ENCODE results near the gene RERG. TPM values are rescaled to one million over a fixed set of nuclear protein-coding genes. Genes with fewer than 3 reads are reported as not detected.

Gene RERG
- total and polyA plus RNA-seq, 2 experiments from 2014 or later, result 1.1 to 1.5 TPM

DNA sequence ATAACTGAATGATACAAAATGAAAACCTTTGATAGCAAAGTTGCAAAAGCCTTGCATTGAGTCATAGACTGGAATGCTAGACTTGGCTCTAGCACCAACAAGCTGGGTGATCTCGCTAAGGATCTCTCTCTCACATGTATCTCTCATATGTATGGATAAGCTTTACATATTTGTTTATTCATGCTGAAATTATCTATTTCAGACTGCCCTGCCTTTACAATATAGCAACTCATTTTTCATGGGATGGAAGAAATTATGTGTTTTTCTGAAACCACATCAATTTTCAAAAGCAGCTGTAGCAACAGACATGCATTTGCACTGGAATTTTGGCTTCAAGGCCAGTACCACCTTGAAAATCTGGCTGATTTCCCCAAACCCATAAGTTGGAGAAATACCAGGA, 11.4 kb downstream of the RERG start:
- H3K4me2 ChIP-seq, result no peak overlapping the region
- H3K4me3 Mint-ChIP-seq, result no peak overlapping the region
- no peak for ATAC-seq

More for the DNA sequence above, 11.4 kb downstream of the RERG start:
- no peaks in the 10 kb centered on the region for H3K9me3 Mint-ChIP-seq
- H3K27me3 ChIP-seq (ENCODE audit: insufficient read depth), result no peaks in the 10 kb centered on the region
- TF ChIP-seq EZH2 (IDR thresholded peaks at IDR 0.05; ENCODE audit: low read depth, unreplicated experiment), result no peak
- TF ChIP-seq, protein P1, sequence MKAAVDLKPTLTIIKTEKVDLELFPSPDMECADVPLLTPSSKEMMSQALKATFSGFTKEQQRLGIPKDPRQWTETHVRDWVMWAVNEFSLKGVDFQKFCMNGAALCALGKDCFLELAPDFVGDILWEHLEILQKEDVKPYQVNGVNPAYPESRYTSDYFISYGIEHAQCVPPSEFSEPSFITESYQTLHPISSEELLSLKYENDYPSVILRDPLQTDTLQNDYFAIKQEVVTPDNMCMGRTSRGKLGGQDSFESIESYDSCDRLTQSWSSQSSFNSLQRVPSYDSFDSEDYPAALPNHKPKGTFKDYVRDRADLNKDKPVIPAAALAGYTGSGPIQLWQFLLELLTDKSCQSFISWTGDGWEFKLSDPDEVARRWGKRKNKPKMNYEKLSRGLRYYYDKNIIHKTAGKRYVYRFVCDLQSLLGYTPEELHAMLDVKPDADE (IDR thresholded peaks at IDR 0.05), result no peak
- TF ChIP-seq JUNB (IDR thresholded peaks at IDR 0.05; ENCODE audit: unreplicated experiment), result no peak
- no peak for TF ChIP-seq NANOG (IDR thresholded peaks at IDR 0.05; ENCODE audit: borderline replicate concordance)
- TF ChIP-seq, protein P2, sequence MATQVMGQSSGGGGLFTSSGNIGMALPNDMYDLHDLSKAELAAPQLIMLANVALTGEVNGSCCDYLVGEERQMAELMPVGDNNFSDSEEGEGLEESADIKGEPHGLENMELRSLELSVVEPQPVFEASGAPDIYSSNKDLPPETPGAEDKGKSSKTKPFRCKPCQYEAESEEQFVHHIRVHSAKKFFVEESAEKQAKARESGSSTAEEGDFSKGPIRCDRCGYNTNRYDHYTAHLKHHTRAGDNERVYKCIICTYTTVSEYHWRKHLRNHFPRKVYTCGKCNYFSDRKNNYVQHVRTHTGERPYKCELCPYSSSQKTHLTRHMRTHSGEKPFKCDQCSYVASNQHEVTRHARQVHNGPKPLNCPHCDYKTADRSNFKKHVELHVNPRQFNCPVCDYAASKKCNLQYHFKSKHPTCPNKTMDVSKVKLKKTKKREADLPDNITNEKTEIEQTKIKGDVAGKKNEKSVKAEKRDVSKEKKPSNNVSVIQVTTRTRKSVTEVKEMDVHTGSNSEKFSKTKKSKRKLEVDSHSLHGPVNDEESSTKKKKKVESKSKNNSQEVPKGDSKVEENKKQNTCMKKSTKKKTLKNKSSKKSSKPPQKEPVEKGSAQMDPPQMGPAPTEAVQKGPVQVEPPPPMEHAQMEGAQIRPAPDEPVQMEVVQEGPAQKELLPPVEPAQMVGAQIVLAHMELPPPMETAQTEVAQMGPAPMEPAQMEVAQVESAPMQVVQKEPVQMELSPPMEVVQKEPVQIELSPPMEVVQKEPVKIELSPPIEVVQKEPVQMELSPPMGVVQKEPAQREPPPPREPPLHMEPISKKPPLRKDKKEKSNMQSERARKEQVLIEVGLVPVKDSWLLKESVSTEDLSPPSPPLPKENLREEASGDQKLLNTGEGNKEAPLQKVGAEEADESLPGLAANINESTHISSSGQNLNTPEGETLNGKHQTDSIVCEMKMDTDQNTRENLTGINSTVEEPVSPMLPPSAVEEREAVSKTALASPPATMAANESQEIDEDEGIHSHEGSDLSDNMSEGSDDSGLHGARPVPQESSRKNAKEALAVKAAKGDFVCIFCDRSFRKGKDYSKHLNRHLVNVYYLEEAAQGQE (IDR thresholded peaks at IDR 0.05; ENCODE audit: unreplicated experiment), result no peak
- TF ChIP-seq ZNF114 (CRISPR knock-in tag; IDR thresholded peaks at IDR 0.05), result no peak
- TF ChIP-seq, protein P3, sequence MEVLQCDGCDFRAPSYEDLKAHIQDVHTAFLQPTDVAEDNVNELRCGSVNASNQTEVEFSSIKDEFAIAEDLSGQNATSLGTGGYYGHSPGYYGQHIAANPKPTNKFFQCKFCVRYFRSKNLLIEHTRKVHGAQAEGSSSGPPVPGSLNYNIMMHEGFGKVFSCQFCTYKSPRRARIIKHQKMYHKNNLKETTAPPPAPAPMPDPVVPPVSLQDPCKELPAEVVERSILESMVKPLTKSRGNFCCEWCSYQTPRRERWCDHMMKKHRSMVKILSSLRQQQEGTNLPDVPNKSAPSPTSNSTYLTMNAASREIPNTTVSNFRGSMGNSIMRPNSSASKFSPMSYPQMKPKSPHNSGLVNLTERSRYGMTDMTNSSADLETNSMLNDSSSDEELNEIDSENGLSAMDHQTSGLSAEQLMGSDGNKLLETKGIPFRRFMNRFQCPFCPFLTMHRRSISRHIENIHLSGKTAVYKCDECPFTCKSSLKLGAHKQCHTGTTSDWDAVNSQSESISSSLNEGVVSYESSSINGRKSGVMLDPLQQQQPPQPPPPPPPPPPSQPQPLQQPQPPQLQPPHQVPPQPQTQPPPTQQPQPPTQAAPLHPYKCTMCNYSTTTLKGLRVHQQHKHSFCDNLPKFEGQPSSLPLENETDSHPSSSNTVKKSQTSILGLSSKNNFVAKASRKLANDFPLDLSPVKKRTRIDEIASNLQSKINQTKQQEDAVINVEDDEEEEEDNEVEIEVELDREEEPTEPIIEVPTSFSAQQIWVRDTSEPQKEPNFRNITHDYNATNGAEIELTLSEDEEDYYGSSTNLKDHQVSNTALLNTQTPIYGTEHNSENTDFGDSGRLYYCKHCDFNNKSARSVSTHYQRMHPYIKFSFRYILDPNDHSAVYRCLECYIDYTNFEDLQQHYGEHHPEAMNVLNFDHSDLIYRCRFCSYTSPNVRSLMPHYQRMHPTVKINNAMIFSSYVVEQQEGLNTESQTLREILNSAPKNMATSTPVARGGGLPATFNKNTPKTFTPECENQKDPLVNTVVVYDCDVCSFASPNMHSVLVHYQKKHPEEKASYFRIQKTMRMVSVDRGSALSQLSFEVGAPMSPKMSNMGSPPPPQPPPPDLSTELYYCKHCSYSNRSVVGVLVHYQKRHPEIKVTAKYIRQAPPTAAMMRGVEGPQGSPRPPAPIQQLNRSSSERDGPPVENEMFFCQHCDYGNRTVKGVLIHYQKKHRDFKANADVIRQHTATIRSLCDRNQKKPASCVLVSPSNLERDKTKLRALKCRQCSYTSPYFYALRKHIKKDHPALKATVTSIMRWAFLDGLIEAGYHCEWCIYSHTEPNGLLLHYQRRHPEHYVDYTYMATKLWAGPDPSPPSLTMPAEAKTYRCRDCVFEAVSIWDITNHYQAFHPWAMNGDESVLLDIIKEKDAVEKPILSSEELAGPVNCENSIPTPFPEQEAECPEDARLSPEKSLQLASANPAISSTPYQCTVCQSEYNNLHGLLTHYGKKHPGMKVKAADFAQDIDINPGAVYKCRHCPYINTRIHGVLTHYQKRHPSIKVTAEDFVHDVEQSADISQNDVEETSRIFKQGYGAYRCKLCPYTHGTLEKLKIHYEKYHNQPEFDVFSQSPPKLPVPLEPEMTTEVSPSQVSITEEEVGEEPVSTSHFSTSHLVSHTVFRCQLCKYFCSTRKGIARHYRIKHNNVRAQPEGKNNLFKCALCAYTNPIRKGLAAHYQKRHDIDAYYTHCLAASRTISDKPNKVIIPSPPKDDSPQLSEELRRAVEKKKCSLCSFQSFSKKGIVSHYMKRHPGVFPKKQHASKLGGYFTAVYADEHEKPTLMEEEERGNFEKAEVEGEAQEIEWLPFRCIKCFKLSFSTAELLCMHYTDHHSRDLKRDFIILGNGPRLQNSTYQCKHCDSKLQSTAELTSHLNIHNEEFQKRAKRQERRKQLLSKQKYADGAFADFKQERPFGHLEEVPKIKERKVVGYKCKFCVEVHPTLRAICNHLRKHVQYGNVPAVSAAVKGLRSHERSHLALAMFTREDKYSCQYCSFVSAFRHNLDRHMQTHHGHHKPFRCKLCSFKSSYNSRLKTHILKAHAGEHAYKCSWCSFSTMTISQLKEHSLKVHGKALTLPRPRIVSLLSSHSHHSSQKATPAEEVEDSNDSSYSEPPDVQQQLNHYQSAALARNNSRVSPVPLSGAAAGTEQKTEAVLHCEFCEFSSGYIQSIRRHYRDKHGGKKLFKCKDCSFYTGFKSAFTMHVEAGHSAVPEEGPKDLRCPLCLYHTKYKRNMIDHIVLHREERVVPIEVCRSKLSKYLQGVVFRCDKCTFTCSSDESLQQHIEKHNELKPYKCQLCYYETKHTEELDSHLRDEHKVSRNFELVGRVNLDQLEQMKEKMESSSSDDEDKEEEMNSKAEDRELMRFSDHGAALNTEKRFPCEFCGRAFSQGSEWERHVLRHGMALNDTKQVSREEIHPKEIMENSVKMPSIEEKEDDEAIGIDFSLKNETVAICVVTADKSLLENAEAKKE (CRISPR knock-in tag; IDR thresholded peaks at IDR 0.05), result no peak
- no peak for TF ChIP-seq ZNF331 (CRISPR knock-in tag; IDR thresholded peaks at IDR 0.05; ENCODE audit: low read depth)
- TF ChIP-seq CREB1 (CRISPR knock-in tag; IDR thresholded peaks at IDR 0.05; ENCODE audit: low read depth), result no peak
- TF ChIP-seq STAT1 (IDR thresholded peaks at IDR 0.05; ENCODE audit: unreplicated experiment), result no peak
- TF ChIP-seq EZH2phosphoT487 (IDR thresholded peaks at IDR 0.05; ENCODE audit: unreplicated experiment), result no peak
- H3K9me2 ChIP-seq (ENCODE audit: insufficient read depth), result no peaks in the 10 kb centered on the region
- H4K20me1 ChIP-seq (replicated peaks; ENCODE audit: insufficient read depth), result no peaks in the 10 kb centered on the region
- peaks cover 18% of the 10 kb centered on the region; the same call in 1 of the 2 replicates for H3K4me1 ChIP-seq (ENCODE audit: insufficient read depth)
- H3K27ac Mint-ChIP-seq, result no peak overlapping the region
- H3K79me2 ChIP-seq (replicated peaks; ENCODE audit: insufficient read depth), result no peaks in the 10 kb centered on the region
- no peaks in the 10 kb centered on the region for H3K36me3 Mint-ChIP-seq (ENCODE audit: low read depth)
- no peaks in the 10 kb centered on the region for H3F3A ChIP-seq (replicated peaks; ENCODE audit: low read depth)
- no peaks in the 10 kb centered on the region for H3K36me3 ChIP-seq (ENCODE audit: insufficient read depth)
- no peak for DNase-seq (ENCODE audit: low spot score)
- no peaks in the 10 kb centered on the region for H3K27me3 Mint-ChIP-seq (ENCODE audit: insufficient read depth, low read depth, poor library complexity)
- no peak overlapping the region for H2AFZ ChIP-seq
- no peak overlapping the region for H3K27ac ChIP-seq (ENCODE audit: low read depth)
- H3K4me1 Mint-ChIP-seq, result peaks cover 23% of the 10 kb centered on the region; the same call in 2 of the 3 replicates
- H3K4me3 ChIP-seq, result no peak overlapping the region
